Measurements from ENCODE around the gene KCNQ1. TPM values are rescaled to one million over a fixed set of nuclear protein-coding genes. Genes with fewer than 3 reads are reported as not detected.

The KCNQ1 gene
- total and polyA plus RNA-seq, 2 donors (not counting 1 experiment from before 2014, with no cell fraction given) = 21.5 to 28.8 TPM

- no peak overlapping the region for H3K4me3 ChIP-seq (ENCODE audit: control extremely low read depth in 1 of 5, extremely low read depth in 1 of 5, insufficient read depth in 1 of 5, low read depth in 2 of 5, low read length in 4 of 5)
- H3K27me3 Mint-ChIP-seq = no peaks in the 10 kb centered on the region
- peaks cover 0 to 2% (median 0%) of the 10 kb centered on the region in 4 experiments for H3K27me3 ChIP-seq (replicated peaks in 1 of 4; ENCODE audit: control extremely low read depth in 1 of 4, control insufficient read depth in 3 of 4, insufficient read depth in 4 of 4, low read length in 3 of 4)
- no peaks in the 10 kb centered on the region for H4K20me1 ChIP-seq (ENCODE audit: control insufficient read depth, insufficient read depth, low read length, poor library complexity, severe bottlenecking)
- intact Hi-C loops (cut with micrococcal nuclease) = no loop called here
- H3K4me3 Mint-ChIP-seq = no peak overlapping the region
- ChIA-PET CTCF (no interaction called here), POLR2A (no interaction called here)
- no peak overlapping the region for H3K4me2 ChIP-seq (replicated peaks; ENCODE audit: low read depth, low read length, poor library complexity, severe bottlenecking)
- peaks cover 0 to 6% of the 10 kb centered on the region in 2 donors for H3K4me1 ChIP-seq (ENCODE audit: control insufficient read depth in 2 of 2, insufficient read depth in 2 of 2, low read length in 2 of 2)
- DNase-seq = no peak
- H2AFZ ChIP-seq (ENCODE audit: insufficient read depth, low read depth, low read length, poor library complexity, severe bottlenecking) = no peak overlapping the region
- WGBS (ENCODE audit: insufficient coverage) = no CpG with 5 or more reads among the region's 1 CpG
- H3K79me2 ChIP-seq (ENCODE audit: control insufficient read depth, insufficient read depth, low read length) = no peaks in the 10 kb centered on the region
- H3K4me1 Mint-ChIP-seq = peaks cover 4% of the 10 kb centered on the region
- peaks cover 0 to 33% (median 0%) of the 10 kb centered on the region in 3 donors for H3K9me3 ChIP-seq (ENCODE audit: control extremely low read depth in 1 of 3, control insufficient read depth in 2 of 3, insufficient read depth in 1 of 3, low read length in 2 of 3)
- ATAC-seq (ENCODE audit: low read depth) = no peak
- no peak for TF ChIP-seq CTCF (IDR thresholded peaks at IDR 0.05)
- no peak for TF ChIP-seq EZH2 (IDR thresholded peaks at IDR 0.05; ENCODE audit: borderline replicate concordance, insufficient read depth, low read depth, low read length, poor library complexity, severe bottlenecking)
- H3K27ac ChIP-seq (ENCODE audit: low read length in 2 of 2) = no peak overlapping the region
- H3K27ac Mint-ChIP-seq = no peak overlapping the region
- no peak overlapping the region for H3K9ac ChIP-seq (ENCODE audit: low read length)
- peaks cover 5% of the 10 kb centered on the region for H3K9me3 Mint-ChIP-seq (ENCODE audit: insufficient read depth)
- no peaks in the 10 kb centered on the region for H3K36me3 ChIP-seq (replicated peaks in 1 of 2; ENCODE audit: control extremely low read depth in 1 of 2, control insufficient read depth in 1 of 2, extremely low read depth in 1 of 2, insufficient read depth in 2 of 2, low read length in 1 of 2)
Observed at GRCh38 chr11:2809854-2810253, 365.0 kb downstream of the KCNQ1 start.

- no peak overlapping the region for H3K27ac Mint-ChIP-seq
- ATAC-seq (ENCODE audit: low read depth) (no peak), DNase-seq (no peak)
- intact Hi-C loops (cut with micrococcal nuclease) = no loop called here
- no peak overlapping the region for H2AFZ ChIP-seq (ENCODE audit: insufficient read depth, low read depth, low read length, poor library complexity, severe bottlenecking)
- WGBS (ENCODE audit: insufficient coverage) = 88% methylated on average over 18 of the region's 18 CpGs
- ChIA-PET POLR2A (no interaction called here), CTCF (no interaction called here)
- H3K36me3 ChIP-seq (replicated peaks in 1 of 2; ENCODE audit: control extremely low read depth in 1 of 2, control insufficient read depth in 1 of 2, extremely low read depth in 1 of 2, insufficient read depth in 2 of 2, low read length in 1 of 2) = no peaks in the 10 kb centered on the region
- TF ChIP-seq EZH2 (IDR thresholded peaks at IDR 0.05; ENCODE audit: borderline replicate concordance, insufficient read depth, low read depth, low read length, poor library complexity, severe bottlenecking) (no peak), CTCF (IDR thresholded peaks at IDR 0.05) (no peak)
- H3K27me3 ChIP-seq (replicated peaks in 1 of 4; ENCODE audit: control extremely low read depth in 1 of 4, control insufficient read depth in 3 of 4, insufficient read depth in 4 of 4, low read length in 3 of 4) = peaks cover 0 to 2% (median 0%) of the 10 kb centered on the region in 4 experiments
- no peak overlapping the region for H3K4me3 Mint-ChIP-seq
- H3K4me1 Mint-ChIP-seq = peaks cover 4% of the 10 kb centered on the region
- H3K27me3 Mint-ChIP-seq = no peaks in the 10 kb centered on the region
- no peak overlapping the region for H3K9ac ChIP-seq (ENCODE audit: low read length)
- H3K9me3 ChIP-seq (ENCODE audit: control extremely low read depth in 1 of 3, control insufficient read depth in 2 of 3, insufficient read depth in 1 of 3, low read length in 2 of 3) = peaks cover 0 to 41% (median 3%) of the 10 kb centered on the region in 3 donors
- no peaks in the 10 kb centered on the region for H4K20me1 ChIP-seq (ENCODE audit: control insufficient read depth, insufficient read depth, low read length, poor library complexity, severe bottlenecking)
- H3K4me1 ChIP-seq (ENCODE audit: control insufficient read depth in 2 of 2, insufficient read depth in 2 of 2, low read length in 2 of 2) = peaks cover 0 to 6% of the 10 kb centered on the region in 2 donors
- no peak overlapping the region for H3K4me3 ChIP-seq (ENCODE audit: control extremely low read depth in 1 of 5, extremely low read depth in 1 of 5, insufficient read depth in 1 of 5, low read depth in 2 of 5, low read length in 4 of 5)
- peaks cover 5% of the 10 kb centered on the region for H3K9me3 Mint-ChIP-seq (ENCODE audit: insufficient read depth)
- H3K27ac ChIP-seq (ENCODE audit: low read length in 2 of 2) = no peak overlapping the region
- H3K4me2 ChIP-seq (replicated peaks; ENCODE audit: low read depth, low read length, poor library complexity, severe bottlenecking) = no peak overlapping the region
- H3K79me2 ChIP-seq (ENCODE audit: control insufficient read depth, insufficient read depth, low read length) = no peaks in the 10 kb centered on the region
Observed at GRCh38 chr11:2810411-2811205, 365.8 kb downstream of the KCNQ1 start.

All from B cell (primary cell).